Mesenchymal stem cell (in vitro differentiated cells and primary cell): ENCODE data around the gene SMC1B.
A peak's percentile ranks its signal among the peaks of the same experiment; 100 is the strongest.

ENCODE experiments used
- DNase-seq: peaks from one replicate; pipeline ENCODE4 v3.0.0-alpha.2; 2013
- H2AFZ ChIP-seq: one replicate; pipeline ENCODE4 v1.6.1; 2013; ENCODE audit warnings: low read depth, mild to moderate bottlenecking, control low read depth, inconsistent platforms, low read length, moderate library complexity
- H2AK5ac ChIP-seq: 2 replicates; pipeline ENCODE4 v1.6.1; 2013; ENCODE audit warnings: low read length, moderate library complexity, mild to moderate bottlenecking, inconsistent platforms; ENCODE audit not compliant: severe bottlenecking
- H2BK120ac ChIP-seq: one replicate; pipeline ENCODE4 v1.6.1; 2013; ENCODE audit warnings: low read depth, mild to moderate bottlenecking, inconsistent platforms, low read length, moderate library complexity
- H2BK12ac ChIP-seq, 2 experiments: one replicate each; pipeline ENCODE4 v1.6.1; 2013; ENCODE audit warnings: inconsistent platforms in 2 of 2, low read length in 2 of 2, mild to moderate bottlenecking in 2 of 2, moderate library complexity in 2 of 2, control low read depth in 1 of 2
- H2BK15ac ChIP-seq: one replicate; pipeline ENCODE4 v1.6.1; 2013; ENCODE audit warnings: mild to moderate bottlenecking, low read depth, inconsistent platforms; ENCODE audit not compliant: poor library complexity, severe bottlenecking
- H2BK5ac ChIP-seq: 2 replicates; pipeline ENCODE4 v1.6.1; 2013; ENCODE audit warnings: low read depth, mild to moderate bottlenecking, low read length, control low read depth, inconsistent platforms; ENCODE audit not compliant: poor library complexity, severe bottlenecking
- H3K14ac ChIP-seq, 2 experiments: one replicate each; pipeline ENCODE4 v1.6.1; 2013; ENCODE audit warnings: inconsistent platforms in 2 of 2, low read length in 2 of 2, control low read depth in 1 of 2, mild to moderate bottlenecking in 1 of 2, moderate library complexity in 1 of 2
- H3K18ac ChIP-seq, 2 experiments: one replicate each; pipeline ENCODE4 v1.6.1; 2013; ENCODE audit warnings: inconsistent platforms in 2 of 2, low read length in 2 of 2, control low read depth in 1 of 2, low read depth in 1 of 2, mild to moderate bottlenecking in 1 of 2
- H3K23ac ChIP-seq, 2 experiments: one replicate each; pipeline ENCODE4 v1.6.1; 2013; ENCODE audit warnings: inconsistent platforms in 2 of 2, low read length in 2 of 2, mild to moderate bottlenecking in 2 of 2, moderate library complexity in 2 of 2, control low read depth in 1 of 2
- H3K27ac ChIP-seq: 2 replicates; pipeline ENCODE4 v1.5.1; 2013; ENCODE audit warnings: mild to moderate bottlenecking, moderate library complexity, low read length, control low read depth, inconsistent platforms; ENCODE audit not compliant: poor library complexity, severe bottlenecking
- H3K27me3 ChIP-seq, 2 experiments: 2 replicates each; pipeline versions ENCODE4 v1.6.1 to v1.7.0; 2013; ENCODE audit warnings: low read length in 2 of 2, mild to moderate bottlenecking in 2 of 2, moderate library complexity in 2 of 2, control low read depth in 1 of 2, inconsistent platforms in 1 of 2; ENCODE audit not compliant: control insufficient read depth in 1 of 2, insufficient read depth in 1 of 2
- H3K36me3 ChIP-seq, 2 experiments: 2 replicates each; pipeline versions ENCODE4 v1.6.1 to v1.7.0; 2013; ENCODE audit warnings: low read length in 2 of 2, control low read depth in 1 of 2, inconsistent platforms in 1 of 2, low read depth in 1 of 2, mild to moderate bottlenecking in 1 of 2; ENCODE audit not compliant: insufficient read depth in 2 of 2, control insufficient read depth in 1 of 2
- H3K4ac ChIP-seq, 2 experiments: one replicate each; pipeline ENCODE4 v1.6.1; 2013; ENCODE audit warnings: inconsistent platforms in 2 of 2, low read length in 2 of 2, mild to moderate bottlenecking in 2 of 2, moderate library complexity in 2 of 2, control low read depth in 1 of 2, low read depth in 1 of 2
- H3K4me1 ChIP-seq: 2 replicates; pipeline ENCODE4 v1.6.1; 2013; ENCODE audit warnings: low read depth, low read length, control low read depth; ENCODE audit not compliant: control insufficient read depth, insufficient read depth
- H3K4me2 ChIP-seq: 2 replicates; pipeline ENCODE4 v1.6.1; 2013; ENCODE audit warnings: low read length, mild to moderate bottlenecking, inconsistent platforms; ENCODE audit not compliant: poor library complexity, severe bottlenecking
- H3K4me3 ChIP-seq, 2 experiments: 2 replicates each; pipeline versions ENCODE4 v1.5.1 to v1.7.0; 2013; ENCODE audit warnings: low read length in 2 of 2, mild to moderate bottlenecking in 2 of 2, control low read depth in 1 of 2, low read depth in 1 of 2; ENCODE audit not compliant: insufficient read depth in 1 of 2
- H3K79me1 ChIP-seq: replicated peaks from 2 replicates; pipeline ENCODE4 v1.6.1; 2013; ENCODE audit warnings: mild to moderate bottlenecking, control low read depth, low read length, inconsistent platforms; ENCODE audit not compliant: poor library complexity, severe bottlenecking
- H3K9ac ChIP-seq: 2 replicates; pipeline ENCODE4 v1.7.0; 2013; ENCODE audit warnings: mild to moderate bottlenecking, low read length, moderate library complexity
- H3K9me3 ChIP-seq: 2 replicates; pipeline ENCODE4 v1.7.0; 2013; ENCODE audit warnings: mild to moderate bottlenecking, low read length; ENCODE audit not compliant: control insufficient read depth
- H4K8ac ChIP-seq: one replicate; pipeline ENCODE4 v1.6.1; 2013; ENCODE audit warnings: inconsistent platforms, mild to moderate bottlenecking, low read length, moderate library complexity
- H4K91ac ChIP-seq: one replicate; pipeline ENCODE4 v1.6.1; 2013; ENCODE audit warnings: mild to moderate bottlenecking, low read length, inconsistent platforms
- WGBS: methylation state at CpG from one replicate; pipeline ENCODE4 v1.1.7; 2013; ENCODE audit warnings: mixed read lengths; 5-methylcytosine and 5-hydroxymethylcytosine counted together

SMC1B gene

DNA sequence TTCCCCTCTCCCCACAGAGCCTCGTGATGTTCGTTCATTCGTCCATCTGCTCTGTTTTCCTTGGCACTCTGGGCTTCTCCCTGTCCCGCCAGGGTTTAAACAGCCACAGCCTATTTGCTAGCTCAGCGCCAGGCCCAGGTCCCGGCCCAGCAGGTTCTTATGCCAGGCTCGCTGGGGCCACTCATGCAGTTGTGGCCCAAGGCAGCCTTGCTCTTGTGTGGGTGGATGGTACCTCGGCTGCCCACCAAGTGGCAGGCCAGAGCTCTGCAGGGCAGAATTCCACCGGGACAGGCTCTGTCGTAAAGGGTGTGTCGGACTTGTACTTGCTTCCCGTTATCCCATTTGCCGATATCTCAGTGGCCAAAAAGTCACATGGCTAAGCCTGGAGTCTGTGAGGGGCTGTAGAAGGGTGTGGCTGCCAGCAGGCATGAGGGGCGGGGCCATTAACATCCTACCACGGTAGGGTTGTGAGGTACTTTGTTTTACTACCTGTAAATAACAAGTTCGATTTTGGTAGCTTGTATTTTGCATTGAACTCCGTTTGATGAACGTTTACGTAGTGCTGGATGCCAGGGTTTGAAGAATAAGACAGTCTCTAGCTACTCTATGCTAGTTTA, 95.7 kb downstream of the SMC1B start:
- Histone ChIP-seq H2BK120ac (no peak overlapping the region), H3K4me3 (peak overlapping the region in 1 of 2 experiments; percentile 34), H3K4me2 (no peak overlapping the region), H3K4me1 (peaks cover 11% of the 10 kb centered on the region), H3K23ac (no peak overlapping the region), H2BK5ac (no peak overlapping the region), H4K91ac (peak overlapping the region; percentile 49), H3K9me3 (no peaks in the 10 kb centered on the region), H3K9ac (peak overlapping the region; percentile 83), H2BK12ac (peak overlapping the region; percentile 42 to 65), H3K14ac (no peak overlapping the region), H3K27ac (peak overlapping the region; percentile 75), H3K27me3 (no peaks in the 10 kb centered on the region), H3K36me3 (peaks cover 0 to 9% of the 10 kb centered on the region in 2 experiments), H4K8ac (no peak overlapping the region), H2AK5ac (peak overlapping the region; percentile 11), H3K79me1 (peaks cover 32% of the 10 kb centered on the region), H3K4ac (peak overlapping the region; percentile 32 to 76), H2AFZ (no peak overlapping the region), H3K18ac (peak overlapping the region; percentile 28 to 65), H2BK15ac (peak overlapping the region; percentile 60)
- 80% methylated on average over 18 of the region's 19 CpGs for WGBS
- peak; percentile 17 for DNase-seq

DNA sequence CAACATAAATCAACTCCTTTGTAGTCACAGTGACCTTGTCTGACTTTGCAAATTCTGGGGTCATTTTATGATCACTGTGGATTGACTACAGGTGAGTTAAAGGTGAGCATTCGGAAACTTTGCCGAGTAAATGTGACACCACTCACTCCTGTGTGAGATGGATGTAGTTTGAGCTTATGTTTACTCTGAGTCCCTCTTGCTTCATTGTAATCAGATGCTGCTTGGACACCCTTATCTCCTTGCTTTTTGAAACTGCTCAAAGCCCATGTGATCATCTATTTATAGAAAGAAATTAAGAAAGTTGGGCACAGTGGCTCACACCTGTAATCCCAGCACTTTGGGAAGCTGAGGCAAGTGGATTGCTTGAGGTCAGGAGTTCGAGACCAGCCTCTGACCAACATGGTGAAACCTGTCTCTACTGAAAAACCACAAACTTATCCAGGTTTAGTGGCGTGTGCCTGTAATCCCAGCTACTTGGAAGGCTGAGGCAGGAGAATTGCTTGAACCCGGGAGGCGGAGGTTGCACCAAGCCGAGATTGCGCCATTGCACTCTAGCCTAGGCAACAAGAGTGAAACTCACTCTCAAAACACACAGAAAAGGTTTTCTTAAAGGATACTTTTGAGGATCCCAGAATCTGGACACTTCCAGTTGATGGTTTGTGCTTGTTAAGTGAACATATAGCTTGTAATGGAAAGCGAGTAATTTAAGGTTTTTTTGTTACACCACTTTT, 96.4 kb downstream of the SMC1B start:
- H2BK120ac ChIP-seq: no peak overlapping the region
- no peak overlapping the region for H2BK5ac ChIP-seq
- H2BK15ac ChIP-seq: no peak overlapping the region
- no peak for DNase-seq
- H3K27me3 ChIP-seq: no peaks in the 10 kb centered on the region
- H3K27ac ChIP-seq: no peak overlapping the region
- no peak overlapping the region for H2BK12ac ChIP-seq
- H3K9me3 ChIP-seq: no peaks in the 10 kb centered on the region
- peak overlapping the region in 1 of 2 experiments; percentile 34 for H3K4me3 ChIP-seq
- H2AK5ac ChIP-seq: peak overlapping the region; percentile 11
- no peak overlapping the region for H4K8ac ChIP-seq
- WGBS: 98% methylated on average over 8 of the region's 9 CpGs
- no peak overlapping the region for H3K4ac ChIP-seq
- H3K18ac ChIP-seq: no peak overlapping the region
- no peak overlapping the region for H2AFZ ChIP-seq
- no peak overlapping the region for H3K4me2 ChIP-seq
- no peak overlapping the region for H4K91ac ChIP-seq
- no peak overlapping the region for H3K23ac ChIP-seq
- H3K4me1 ChIP-seq: peaks cover 11% of the 10 kb centered on the region
- peaks cover 33% of the 10 kb centered on the region for H3K79me1 ChIP-seq
- H3K36me3 ChIP-seq: peaks cover 0 to 7% of the 10 kb centered on the region in 2 experiments
- H3K9ac ChIP-seq: peak overlapping the region; percentile 83
- H3K14ac ChIP-seq: no peak overlapping the region

DNA sequence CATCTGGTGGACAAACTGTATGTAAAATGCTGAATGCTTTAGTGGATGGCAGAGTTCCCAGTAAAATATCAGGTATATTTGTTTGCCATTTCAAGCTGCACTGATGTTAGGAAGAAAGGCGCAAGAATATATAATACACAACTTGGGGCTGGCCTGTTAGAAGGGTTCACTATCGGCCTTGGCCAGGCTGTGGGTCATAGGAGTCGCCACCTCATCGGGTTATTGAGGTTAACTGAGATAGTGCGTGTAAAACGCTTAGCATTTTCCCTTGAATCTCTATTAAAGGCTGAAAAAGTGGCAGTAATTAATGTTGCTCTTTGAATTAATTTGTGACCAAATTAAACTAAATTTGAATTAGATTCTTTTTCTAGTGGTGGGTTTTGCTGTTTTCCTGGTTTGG, 98.6 kb downstream of the SMC1B start:
- DNase-seq: no peak
- H3K36me3 ChIP-seq: peaks cover 0 to 3% of the 10 kb centered on the region in 2 experiments
- no peak overlapping the region for H3K18ac ChIP-seq
- no peak overlapping the region for H4K91ac ChIP-seq
- 95% methylated on average over 4 of the region's 6 CpGs for WGBS
- H3K23ac ChIP-seq: no peak overlapping the region
- no peak overlapping the region for H4K8ac ChIP-seq
- no peak overlapping the region for H3K27ac ChIP-seq
- no peak overlapping the region for H3K14ac ChIP-seq
- H2BK15ac ChIP-seq: no peak overlapping the region
- H3K9me3 ChIP-seq: no peaks in the 10 kb centered on the region
- no peak overlapping the region for H3K4ac ChIP-seq
- no peak overlapping the region for H3K4me2 ChIP-seq
- H3K27me3 ChIP-seq: no peaks in the 10 kb centered on the region
- H3K4me3 ChIP-seq: no peak overlapping the region
- no peak overlapping the region for H2AFZ ChIP-seq
- no peak overlapping the region for H2BK5ac ChIP-seq
- no peak overlapping the region for H2AK5ac ChIP-seq
- H3K4me1 ChIP-seq: peaks cover 15% of the 10 kb centered on the region
- H2BK120ac ChIP-seq: no peak overlapping the region
- peaks cover 42% of the 10 kb centered on the region for H3K79me1 ChIP-seq
- H2BK12ac ChIP-seq: peak overlapping the region in 1 of 2 experiments; percentile 11
- H3K9ac ChIP-seq: no peak overlapping the region

DNA sequence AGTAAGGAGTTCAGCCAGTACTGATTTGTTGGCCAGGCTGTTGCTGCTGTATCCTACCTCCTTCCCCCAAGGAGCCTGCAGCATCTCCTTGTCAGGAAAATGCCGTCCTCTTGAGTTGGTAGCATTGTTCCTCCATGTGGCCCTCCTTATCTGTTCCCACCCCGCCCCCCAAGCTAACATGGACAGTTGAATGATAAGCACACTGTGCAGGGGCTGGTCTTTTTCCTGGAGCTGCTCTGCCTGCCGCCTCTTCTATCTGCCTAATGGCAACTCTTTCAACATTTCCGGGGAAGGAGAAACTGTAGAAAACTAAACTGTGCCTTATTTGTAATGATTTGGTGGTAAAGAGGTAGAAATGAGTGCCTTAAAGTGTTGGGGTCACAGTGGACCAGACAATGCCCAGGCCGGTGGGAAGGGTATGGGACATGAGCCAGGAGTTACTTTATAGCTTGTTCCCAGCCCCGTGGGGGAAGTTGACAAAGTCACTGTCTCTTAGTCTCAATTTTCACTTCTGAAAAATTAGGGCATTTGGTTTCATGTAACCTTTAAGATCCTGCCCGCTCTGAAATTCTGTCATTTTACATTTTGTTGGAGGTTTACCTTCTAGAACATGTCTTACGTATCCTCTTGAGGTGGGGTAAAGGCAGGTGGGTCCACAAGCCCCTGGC, 99.2 kb downstream of the SMC1B start:
- H3K18ac ChIP-seq: no peak overlapping the region
- H3K4me1 ChIP-seq: peaks cover 16% of the 10 kb centered on the region
- H2BK120ac ChIP-seq: no peak overlapping the region

More for the DNA sequence above, 99.2 kb downstream of the SMC1B start:
- Histone ChIP-seq H3K4me2 (no peak overlapping the region), H3K14ac (no peak overlapping the region), H2AK5ac (no peak overlapping the region), H3K79me1 (peaks cover 42% of the 10 kb centered on the region), H3K23ac (no peak overlapping the region), H2BK15ac (no peak overlapping the region), H3K9ac (no peak overlapping the region), H3K4me3 (no peak overlapping the region), H2AFZ (no peak overlapping the region), H3K27me3 (no peaks in the 10 kb centered on the region), H3K36me3 (peaks cover 0 to 3% of the 10 kb centered on the region in 2 experiments), H3K9me3 (no peaks in the 10 kb centered on the region), H3K4ac (no peak overlapping the region), H2BK12ac (peak overlapping the region in 1 of 2 experiments; percentile 11), H4K8ac (peak overlapping the region; percentile 1), H3K27ac (no peak overlapping the region), H4K91ac (no peak overlapping the region), H2BK5ac (no peak overlapping the region)
- 75% methylated on average over 8 of the region's 8 CpGs for WGBS
- no peak for DNase-seq
